Gastrocnemius medialis (tissue), 4 donors: ENCODE results near the gene DYNLL1. TPM values are rescaled to one million over a fixed set of nuclear protein-coding genes. Genes with fewer than 3 reads are reported as not detected.
"Not testable (repeated sequence)": the region's sequence is repeated elsewhere in the genome, so short reads cannot be mapped to it uniquely, and the experiment has no call there.

Experiments used
- ATAC-seq, 2 donors: fragments of 150-250 bp; one replicate each; pipeline ENCODE4 v1.9.1; 2016
- DNase-seq, 2 donors: peaks; one replicate each; pipeline ENCODE4 v3.0.0-alpha.2; 2019
- H3K27ac ChIP-seq, 4 donors: fragments of 200-600 bp; sonication (generic); 1 replicate in 1 of 4; 2 replicates in 3 of 4; pipeline ENCODE4 v1.5.1; 2016 to 2018; ENCODE audit warnings: mild to moderate bottlenecking in 2 of 4, moderate library complexity in 1 of 4
- H3K27me3 ChIP-seq, 3 donors: fragments of 200-600 bp; sonication (generic) in 2 of 3; 1 replicate in 1 of 3; 2 replicates in 2 of 3; pipeline versions ENCODE4 v1.5.1 to v1.6.0; 2016 to 2019; ENCODE audit warnings: mild to moderate bottlenecking in 1 of 3, moderate library complexity in 1 of 3
- H3K36me3 ChIP-seq, 2 donors: fragments of 200-600 bp; sonication (generic) in 1 of 2; one replicate each; pipeline ENCODE4 v1.5.1; 2017 to 2018
- H3K4me1 ChIP-seq, 2 donors: fragments of 200-600 bp; sonication (generic) in 1 of 2; one replicate each; pipeline ENCODE4 v1.5.1; 2016 to 2017; ENCODE audit warnings: mild to moderate bottlenecking in 2 of 2
- H3K4me3 ChIP-seq, 4 donors: fragments of 200-600 bp; sonication (generic) in 3 of 4; 1 replicate in 1 of 4; 2 replicates in 3 of 4; pipeline ENCODE4 v1.5.1; 2016 to 2019; ENCODE audit warnings: mild to moderate bottlenecking in 2 of 4
- H3K9me3 ChIP-seq, 3 donors: fragments of 200-600 bp; sonication (generic) in 2 of 3; 1 replicate in 1 of 3; 2 replicates in 2 of 3; pipeline ENCODE4 v1.5.1; 2016 to 2019
- POLR2A ChIP-seq, 2 donors: fragments of 450-650 bp; IDR thresholded peaks; one replicate each; pipeline ENCODE4 v1.6.1; 2017; ENCODE audit warnings: antibody characterized with exemption in 2 of 2, mild to moderate bottlenecking in 2 of 2, moderate library complexity in 2 of 2
- in situ Hi-C, 4 donors: fragments of 200-750 bp; cut with MboI; loops; one replicate each; pipeline versions ENCODE4 v1.15.0 to v1.8.0; 2017; ENCODE audit warnings: low sequenced_read_pairs in 4 of 4
- intact Hi-C: fragments of 100-400 bp; cut with DNase I; formaldehyde crosslinking; loops from one replicate; pipeline ENCODE4 v1.15.1; 2023; ENCODE audit warnings: low total_unique reads
- total RNA-seq, 4 donors: library from RNA; depleted of rRNA; stranded (reverse); fragments of >200 nt; gene quantifications; one replicate each; pipeline versions ENCODE4 v1.1.0 to v1.2.3, GENCODE V29; 2016
- TF ChIP-seq, protein P1 (sequence below), 5 experiments: fragments of 450-650 bp in 3 of 5; fragments of 200-600 bp in 2 of 5; sonication (generic) in 2 of 5; IDR thresholded peaks in 4 of 5; conservative IDR thresholded peaks in 1 of 5; 1 replicate in 4 of 5; 2 replicates in 1 of 5; pipeline ENCODE4 v1.5.1; 2016 to 2019; ENCODE audit warnings: antibody characterized with exemption in 5 of 5, mild to moderate bottlenecking in 3 of 5, moderate library complexity in 3 of 5

Gene DYNLL1
- total RNA-seq, 4 donors from 2014 or later = 16.7 to 45.0 (median 32.6) TPM

DNA sequence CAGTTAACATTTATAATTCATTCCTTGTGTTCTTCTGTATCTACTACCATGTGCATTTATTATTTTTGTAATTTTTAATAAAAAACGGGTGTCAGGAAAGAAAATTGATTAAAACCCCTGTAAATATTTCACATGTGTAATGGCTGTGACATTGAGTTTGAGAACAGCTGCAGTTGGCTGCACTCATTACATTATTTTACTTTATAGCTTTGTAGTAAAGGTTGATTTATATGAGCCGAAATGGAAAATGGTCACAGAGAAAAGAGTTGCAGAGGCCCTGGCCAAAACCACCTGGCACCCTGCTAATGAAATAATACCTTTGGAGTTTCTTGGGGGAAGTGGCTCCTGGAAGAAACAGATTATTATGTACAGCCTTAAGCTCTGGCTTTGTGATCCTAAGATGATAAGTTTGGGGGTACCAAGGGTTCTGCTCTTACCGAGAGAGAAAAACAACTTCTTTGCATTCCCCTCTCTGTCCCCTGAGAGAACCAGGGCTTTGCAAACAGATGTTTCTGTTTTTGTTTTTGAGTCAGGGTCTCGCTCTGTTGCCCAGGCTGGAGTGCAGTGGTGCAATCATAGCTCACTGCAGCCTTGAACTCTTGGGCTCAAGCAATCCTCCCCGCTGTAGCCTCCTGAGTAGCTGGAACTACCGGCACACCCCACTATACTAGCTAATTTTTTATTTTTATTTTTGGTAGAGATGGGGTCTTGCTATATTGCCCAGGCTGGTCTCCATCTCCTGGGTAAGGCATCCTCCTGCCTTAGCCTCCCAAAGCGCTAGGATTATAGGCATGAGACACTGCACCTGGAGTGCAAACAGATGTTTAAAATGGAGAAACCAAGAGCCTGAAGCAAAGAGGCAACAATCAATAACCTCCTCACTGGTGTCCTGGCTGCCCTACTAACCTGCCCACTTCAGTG lies 9.7 kb upstream of the DYNLL1 start:
- no peaks in the 10 kb centered on the region for H3K36me3 ChIP-seq
- H3K9me3 ChIP-seq = no peaks in the 10 kb centered on the region
- no peaks in the 10 kb centered on the region for H3K27me3 ChIP-seq
- intact Hi-C loops (no loop called here), in situ Hi-C loops (no loop called here)
- peaks cover 6% of the 10 kb centered on the region in 2 donors for H3K4me1 ChIP-seq
- ATAC-seq (no peak), DNase-seq (no peak)
- no peak overlapping the region for H3K4me3 ChIP-seq
- no peak for TF ChIP-seq POLR2A (IDR thresholded peaks at IDR 0.05)
- TF ChIP-seq, protein P1, sequence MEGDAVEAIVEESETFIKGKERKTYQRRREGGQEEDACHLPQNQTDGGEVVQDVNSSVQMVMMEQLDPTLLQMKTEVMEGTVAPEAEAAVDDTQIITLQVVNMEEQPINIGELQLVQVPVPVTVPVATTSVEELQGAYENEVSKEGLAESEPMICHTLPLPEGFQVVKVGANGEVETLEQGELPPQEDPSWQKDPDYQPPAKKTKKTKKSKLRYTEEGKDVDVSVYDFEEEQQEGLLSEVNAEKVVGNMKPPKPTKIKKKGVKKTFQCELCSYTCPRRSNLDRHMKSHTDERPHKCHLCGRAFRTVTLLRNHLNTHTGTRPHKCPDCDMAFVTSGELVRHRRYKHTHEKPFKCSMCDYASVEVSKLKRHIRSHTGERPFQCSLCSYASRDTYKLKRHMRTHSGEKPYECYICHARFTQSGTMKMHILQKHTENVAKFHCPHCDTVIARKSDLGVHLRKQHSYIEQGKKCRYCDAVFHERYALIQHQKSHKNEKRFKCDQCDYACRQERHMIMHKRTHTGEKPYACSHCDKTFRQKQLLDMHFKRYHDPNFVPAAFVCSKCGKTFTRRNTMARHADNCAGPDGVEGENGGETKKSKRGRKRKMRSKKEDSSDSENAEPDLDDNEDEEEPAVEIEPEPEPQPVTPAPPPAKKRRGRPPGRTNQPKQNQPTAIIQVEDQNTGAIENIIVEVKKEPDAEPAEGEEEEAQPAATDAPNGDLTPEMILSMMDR (IDR thresholded peaks at IDR 0.05 in 4 of 5, conservative IDR thresholded peaks at IDR 0.05 in 1 of 5) = no peak
- no peak overlapping the region for H3K27ac ChIP-seq

DNA sequence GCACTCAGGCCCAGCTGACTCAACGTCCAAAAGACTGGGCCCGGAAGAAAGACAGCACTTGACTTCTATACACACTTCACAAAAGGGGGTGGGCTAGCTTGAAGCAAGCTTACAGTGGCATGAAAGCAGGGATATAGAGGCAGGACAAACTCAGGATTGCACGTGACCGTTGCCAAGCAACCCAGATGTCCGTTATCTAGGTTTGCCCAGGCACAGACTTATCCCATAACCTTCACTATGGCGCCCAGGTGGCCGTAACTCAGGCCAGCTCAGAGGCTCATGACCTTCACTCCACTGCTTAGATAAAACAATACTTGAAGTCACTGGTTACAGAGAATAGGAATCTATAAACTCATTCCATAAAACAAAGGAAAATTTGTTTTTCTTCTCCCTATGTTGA lies 8.4 kb upstream of the DYNLL1 start:
- H3K27me3 ChIP-seq, H3K36me3 ChIP-seq, H3K9me3 ChIP-seq, ATAC-seq, intact Hi-C loops, H3K4me3 ChIP-seq, H3K27ac ChIP-seq, in situ Hi-C loops, DNase-seq, H3K4me1 ChIP-seq: not testable (repeated sequence)

DNA sequence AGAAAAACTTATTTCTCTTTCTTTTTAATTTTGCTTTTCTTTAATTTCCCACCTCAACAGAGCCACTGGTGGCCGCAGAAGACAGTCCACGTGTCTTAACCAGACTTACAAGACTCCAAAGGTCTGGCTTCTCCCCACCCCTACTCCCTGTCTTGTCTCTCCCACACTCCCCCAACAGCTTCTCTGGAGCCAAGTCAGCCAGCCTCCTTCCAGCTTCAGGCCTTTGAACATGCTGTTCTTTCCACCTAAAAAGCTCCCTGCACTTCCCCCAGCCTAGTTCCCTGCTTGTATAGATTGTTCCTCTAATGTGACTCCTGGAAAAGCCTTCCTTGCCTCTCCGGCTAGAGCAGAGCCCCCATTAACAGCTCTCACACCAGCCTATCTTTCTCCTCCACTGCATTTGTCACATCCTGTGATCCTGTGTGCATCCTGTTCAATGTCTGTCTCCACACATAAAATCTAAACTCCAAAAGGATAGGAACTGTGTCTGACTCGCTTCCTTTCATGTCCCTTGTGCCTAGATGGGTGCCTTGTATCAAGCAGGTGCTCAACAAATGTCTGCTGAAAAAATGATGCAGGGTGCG lies 7.8 kb upstream of the DYNLL1 start:
- Histone ChIP-seq H3K36me3 (no peaks in the 10 kb centered on the region), H3K4me3 (no peak overlapping the region), H3K4me1 (peaks cover 10% of the 10 kb centered on the region in 2 donors), H3K27ac (no peak overlapping the region), H3K9me3 (no peaks in the 10 kb centered on the region), H3K27me3 (no peaks in the 10 kb centered on the region)
- DNase-seq (no peak), ATAC-seq (no peak)
- in situ Hi-C loops = no loop called here
- TF ChIP-seq, protein P1 (IDR thresholded peaks at IDR 0.05 in 4 of 5, conservative IDR thresholded peaks at IDR 0.05 in 1 of 5) = no peak
- TF ChIP-seq POLR2A (IDR thresholded peaks at IDR 0.05) = no peak
- intact Hi-C loops = no loop called here

DNA sequence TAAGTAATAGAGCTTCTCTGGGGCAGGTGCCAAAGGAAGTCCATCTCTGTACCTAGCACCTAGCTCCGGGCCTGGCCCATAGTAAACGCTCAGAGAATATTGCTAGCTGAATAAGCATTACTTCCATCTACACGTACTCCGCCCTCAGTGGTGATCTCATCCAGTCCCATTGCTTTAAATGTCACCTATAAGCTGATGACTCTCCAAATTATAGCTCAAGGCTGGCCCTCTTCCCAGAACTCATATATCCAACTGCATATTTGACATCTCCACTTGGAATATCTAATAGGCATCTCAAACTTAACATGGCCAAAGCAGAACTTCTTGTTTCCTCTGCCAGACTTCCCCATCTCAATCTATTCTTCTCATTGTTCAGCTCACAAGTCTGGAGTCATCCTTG lies 6.9 kb upstream of the DYNLL1 start:
- Histone ChIP-seq H3K9me3 (no peaks in the 10 kb centered on the region), H3K27me3 (no peaks in the 10 kb centered on the region), H3K4me1 (peaks cover 10% of the 10 kb centered on the region in 2 donors), H3K27ac (no peak overlapping the region), H3K36me3 (no peaks in the 10 kb centered on the region), H3K4me3 (no peak overlapping the region)
- TF ChIP-seq, protein P1 (IDR thresholded peaks at IDR 0.05 in 4 of 5, conservative IDR thresholded peaks at IDR 0.05 in 1 of 5) = no peak
- no peak for TF ChIP-seq POLR2A (IDR thresholded peaks at IDR 0.05)
- in situ Hi-C loops = no loop called here
- intact Hi-C loops = no loop called here
- DNase-seq (no peak), ATAC-seq (no peak)

DNA sequence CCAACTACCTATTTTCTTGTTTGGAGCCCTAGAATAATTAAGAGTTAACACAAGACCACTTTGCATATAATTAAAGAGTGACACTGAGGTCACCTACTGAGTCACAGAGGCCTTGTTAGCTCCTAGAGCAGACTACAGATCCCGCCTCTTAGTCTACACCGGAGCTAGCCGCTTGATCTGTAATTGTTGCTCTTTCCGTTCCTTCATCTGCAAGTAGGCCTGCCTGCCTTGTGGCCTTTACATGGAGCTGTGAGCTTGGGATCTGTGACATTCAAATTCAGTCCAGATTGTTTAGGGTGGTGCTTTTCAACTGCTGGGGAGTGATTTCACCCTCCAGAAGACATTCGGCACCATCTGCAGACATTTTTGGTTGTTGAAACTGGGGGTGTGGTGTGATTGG lies 5.6 kb upstream of the DYNLL1 start:
- DNase-seq (no peak), ATAC-seq (no peak)
- H3K4me1 ChIP-seq = peaks cover 13 to 16% of the 10 kb centered on the region in 2 donors
- H3K27me3 ChIP-seq = no peaks in the 10 kb centered on the region
- peak overlapping the region in 2 of 4 donors; percentile 62 to 79 for H3K27ac ChIP-seq
- intact Hi-C loops (no loop called here), in situ Hi-C loops (no loop called here)
- H3K9me3 ChIP-seq = no peaks in the 10 kb centered on the region
- no peaks in the 10 kb centered on the region for H3K36me3 ChIP-seq
- TF ChIP-seq POLR2A (IDR thresholded peaks at IDR 0.05) = no peak
- TF ChIP-seq, protein P1 (IDR thresholded peaks at IDR 0.05 in 4 of 5, conservative IDR thresholded peaks at IDR 0.05 in 1 of 5) = no peak
- no peak overlapping the region for H3K4me3 ChIP-seq
